ENCODE measurements around the gene VENTX.

The VENTX gene

DNA sequence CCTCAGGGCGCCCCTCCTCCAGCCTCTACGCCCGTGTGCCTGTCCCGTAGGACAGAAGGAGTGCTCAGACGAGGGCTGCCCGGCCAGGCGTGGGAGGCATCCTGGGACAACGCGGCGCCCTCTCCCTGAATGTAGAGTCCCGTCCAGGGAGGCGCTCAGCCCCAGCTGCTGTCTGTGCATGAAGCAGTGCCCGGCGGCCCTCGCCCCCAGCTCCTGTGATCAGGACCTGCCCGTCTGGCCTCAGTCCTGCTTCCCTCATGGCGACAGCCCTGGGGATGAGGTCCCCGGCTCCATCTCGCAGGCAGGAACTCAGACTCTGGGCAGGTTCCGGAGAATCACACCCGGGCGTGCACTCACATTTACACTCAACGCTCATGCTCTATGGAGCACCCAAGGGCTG lies 32.5 kb upstream of the VENTX start:
- TF ChIP-seq TEAD4 (IDR thresholded peaks at IDR 0.05) = no peak
- TF ChIP-seq TCF12 (IDR thresholded peaks at IDR 0.05; ENCODE audit: low read depth) = no peak
- TF ChIP-seq RAD21 (IDR thresholded peaks at IDR 0.05; ENCODE audit: low read depth) = no peak
- no peak for TF ChIP-seq YY1 (IDR thresholded peaks at IDR 0.05; ENCODE audit: low read depth)
- TF ChIP-seq, protein P1, sequence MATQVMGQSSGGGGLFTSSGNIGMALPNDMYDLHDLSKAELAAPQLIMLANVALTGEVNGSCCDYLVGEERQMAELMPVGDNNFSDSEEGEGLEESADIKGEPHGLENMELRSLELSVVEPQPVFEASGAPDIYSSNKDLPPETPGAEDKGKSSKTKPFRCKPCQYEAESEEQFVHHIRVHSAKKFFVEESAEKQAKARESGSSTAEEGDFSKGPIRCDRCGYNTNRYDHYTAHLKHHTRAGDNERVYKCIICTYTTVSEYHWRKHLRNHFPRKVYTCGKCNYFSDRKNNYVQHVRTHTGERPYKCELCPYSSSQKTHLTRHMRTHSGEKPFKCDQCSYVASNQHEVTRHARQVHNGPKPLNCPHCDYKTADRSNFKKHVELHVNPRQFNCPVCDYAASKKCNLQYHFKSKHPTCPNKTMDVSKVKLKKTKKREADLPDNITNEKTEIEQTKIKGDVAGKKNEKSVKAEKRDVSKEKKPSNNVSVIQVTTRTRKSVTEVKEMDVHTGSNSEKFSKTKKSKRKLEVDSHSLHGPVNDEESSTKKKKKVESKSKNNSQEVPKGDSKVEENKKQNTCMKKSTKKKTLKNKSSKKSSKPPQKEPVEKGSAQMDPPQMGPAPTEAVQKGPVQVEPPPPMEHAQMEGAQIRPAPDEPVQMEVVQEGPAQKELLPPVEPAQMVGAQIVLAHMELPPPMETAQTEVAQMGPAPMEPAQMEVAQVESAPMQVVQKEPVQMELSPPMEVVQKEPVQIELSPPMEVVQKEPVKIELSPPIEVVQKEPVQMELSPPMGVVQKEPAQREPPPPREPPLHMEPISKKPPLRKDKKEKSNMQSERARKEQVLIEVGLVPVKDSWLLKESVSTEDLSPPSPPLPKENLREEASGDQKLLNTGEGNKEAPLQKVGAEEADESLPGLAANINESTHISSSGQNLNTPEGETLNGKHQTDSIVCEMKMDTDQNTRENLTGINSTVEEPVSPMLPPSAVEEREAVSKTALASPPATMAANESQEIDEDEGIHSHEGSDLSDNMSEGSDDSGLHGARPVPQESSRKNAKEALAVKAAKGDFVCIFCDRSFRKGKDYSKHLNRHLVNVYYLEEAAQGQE (IDR thresholded peaks at IDR 0.05; ENCODE audit: low read depth) = no peak
- no peak for TF ChIP-seq FOXM1 (IDR thresholded peaks at IDR 0.05; ENCODE audit: borderline replicate concordance, low read depth)
- TF ChIP-seq CREB1 (IDR thresholded peaks at IDR 0.05; ENCODE audit: low read depth) = no peak
- TF ChIP-seq TAF1 (IDR thresholded peaks at IDR 0.05; ENCODE audit: low read depth) = no peak
- TF ChIP-seq, protein P2, sequence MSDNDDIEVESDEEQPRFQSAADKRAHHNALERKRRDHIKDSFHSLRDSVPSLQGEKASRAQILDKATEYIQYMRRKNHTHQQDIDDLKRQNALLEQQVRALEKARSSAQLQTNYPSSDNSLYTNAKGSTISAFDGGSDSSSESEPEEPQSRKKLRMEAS (IDR thresholded peaks at IDR 0.05) = no peak
- no peak for TF ChIP-seq EP300 (IDR thresholded peaks at IDR 0.05; ENCODE audit: borderline replicate concordance)
- TF ChIP-seq NFIC (IDR thresholded peaks at IDR 0.05) = no peak
- TF ChIP-seq ZBTB7A (IDR thresholded peaks at IDR 0.05; ENCODE audit: low read depth) = no peak
- no peak for TF ChIP-seq CEBPB (IDR thresholded peaks at IDR 0.05)
- TF ChIP-seq, protein P3, sequence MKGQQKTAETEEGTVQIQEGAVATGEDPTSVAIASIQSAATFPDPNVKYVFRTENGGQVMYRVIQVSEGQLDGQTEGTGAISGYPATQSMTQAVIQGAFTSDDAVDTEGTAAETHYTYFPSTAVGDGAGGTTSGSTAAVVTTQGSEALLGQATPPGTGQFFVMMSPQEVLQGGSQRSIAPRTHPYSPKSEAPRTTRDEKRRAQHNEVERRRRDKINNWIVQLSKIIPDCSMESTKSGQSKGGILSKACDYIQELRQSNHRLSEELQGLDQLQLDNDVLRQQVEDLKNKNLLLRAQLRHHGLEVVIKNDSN (IDR thresholded peaks at IDR 0.05) = no peak
- no peak for TF ChIP-seq EGR1 (IDR thresholded peaks at IDR 0.05)

DNA sequence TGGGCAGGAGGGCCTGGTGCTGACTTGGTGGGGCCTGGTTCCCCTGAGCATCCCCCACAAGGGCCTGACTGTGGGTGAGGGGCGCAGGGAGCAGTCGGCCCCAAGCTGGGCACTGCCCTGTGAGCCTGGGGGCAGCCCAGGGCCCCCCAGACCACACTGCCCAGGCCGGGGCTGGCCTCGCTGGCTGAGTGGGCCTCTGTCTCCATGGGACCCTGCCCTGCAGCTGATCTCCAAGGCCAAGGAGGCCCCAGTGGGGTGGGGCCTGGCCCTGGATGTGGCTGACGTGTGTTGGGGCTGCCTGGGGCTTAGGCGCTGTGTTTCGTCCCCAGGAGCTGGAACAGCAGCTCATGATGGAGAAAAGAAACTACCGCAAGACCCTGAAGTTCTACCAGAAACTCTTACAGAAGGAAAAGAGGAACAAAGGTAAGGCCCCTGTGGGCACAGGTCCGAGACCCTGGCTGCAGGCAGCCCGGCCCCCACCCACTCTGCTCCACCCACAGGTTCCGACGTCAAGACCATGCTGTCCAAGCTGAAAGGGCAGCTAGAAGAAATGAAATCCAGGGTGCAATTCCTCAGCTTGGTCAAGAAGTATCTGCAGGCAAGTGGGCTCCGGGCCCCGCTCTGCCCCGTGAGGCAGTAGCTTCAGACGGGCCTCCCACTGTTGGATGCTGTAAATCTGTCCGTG lies 31.2 kb upstream of the VENTX start:
- TF ChIP-seq, protein P1 (IDR thresholded peaks at IDR 0.05; ENCODE audit: low read depth) = no peak
- no peak for TF ChIP-seq RAD21 (IDR thresholded peaks at IDR 0.05; ENCODE audit: low read depth)
- no peak for TF ChIP-seq TEAD4 (IDR thresholded peaks at IDR 0.05)
- no peak for TF ChIP-seq EGR1 (IDR thresholded peaks at IDR 0.05)
- TF ChIP-seq, protein P3 (IDR thresholded peaks at IDR 0.05) = no peak
- TF ChIP-seq TAF1 (IDR thresholded peaks at IDR 0.05; ENCODE audit: low read depth) = no peak
- no peak for TF ChIP-seq NFIC (IDR thresholded peaks at IDR 0.05)
- TF ChIP-seq, protein P2 (IDR thresholded peaks at IDR 0.05) = no peak
- TF ChIP-seq FOXM1 (IDR thresholded peaks at IDR 0.05; ENCODE audit: borderline replicate concordance, low read depth) = no peak
- TF ChIP-seq CREB1 (IDR thresholded peaks at IDR 0.05; ENCODE audit: low read depth) = no peak
- no peak for TF ChIP-seq YY1 (IDR thresholded peaks at IDR 0.05; ENCODE audit: low read depth)
- TF ChIP-seq EP300 (IDR thresholded peaks at IDR 0.05; ENCODE audit: borderline replicate concordance) = no peak

DNA sequence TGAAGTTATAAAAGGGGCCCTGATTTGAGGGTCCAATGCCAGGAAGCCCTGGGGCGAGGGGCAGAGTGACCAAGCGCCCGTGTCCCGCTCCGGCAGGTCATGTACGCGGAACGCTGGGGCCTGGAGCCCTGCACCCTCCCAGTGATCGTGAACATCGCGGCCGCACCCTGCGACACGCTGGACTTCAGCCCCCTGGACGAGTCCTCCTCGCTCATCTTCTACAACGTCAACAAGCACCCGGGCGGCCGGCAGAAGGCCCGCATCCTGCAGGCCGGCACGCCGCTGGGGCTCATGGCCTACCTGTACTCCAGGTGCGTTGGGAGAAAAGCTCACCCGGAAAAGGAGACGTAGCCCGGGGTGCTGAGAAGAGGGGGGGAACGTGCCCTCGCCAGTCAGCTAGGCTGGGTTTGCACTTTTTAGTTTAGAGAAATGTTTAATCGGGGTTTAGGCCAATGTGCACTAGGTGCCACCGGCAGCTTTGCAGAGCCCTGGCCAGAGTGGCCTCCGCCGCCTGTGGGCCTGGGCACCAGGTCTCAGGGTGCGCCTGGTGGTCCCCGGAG lies 30.5 kb upstream of the VENTX start:
- TF ChIP-seq TEAD4 (IDR thresholded peaks at IDR 0.05) (no peak), CEBPB (IDR thresholded peaks at IDR 0.05) (no peak), CREB1 (IDR thresholded peaks at IDR 0.05; ENCODE audit: low read depth) (no peak), ZBTB7A (IDR thresholded peaks at IDR 0.05; ENCODE audit: low read depth) (no peak), RAD21 (IDR thresholded peaks at IDR 0.05; ENCODE audit: low read depth) (no peak), EGR1 (IDR thresholded peaks at IDR 0.05) (no peak), FOXM1 (IDR thresholded peaks at IDR 0.05; ENCODE audit: borderline replicate concordance, low read depth) (no peak), TCF12 (IDR thresholded peaks at IDR 0.05; ENCODE audit: low read depth) (no peak), NFIC (IDR thresholded peaks at IDR 0.05) (no peak), EP300 (IDR thresholded peaks at IDR 0.05; ENCODE audit: borderline replicate concordance) (no peak), TAF1 (IDR thresholded peaks at IDR 0.05; ENCODE audit: low read depth) (no peak)
- TF ChIP-seq, protein P1 (IDR thresholded peaks at IDR 0.05; ENCODE audit: low read depth) = no peak
- TF ChIP-seq, protein P2 (IDR thresholded peaks at IDR 0.05) = no peak
- TF ChIP-seq, protein P3 (IDR thresholded peaks at IDR 0.05) = no peak

All from Ishikawa (cell line).